Measurements from ENCODE around the gene AXIN1. TPM values are rescaled to one million over a fixed set of nuclear protein-coding genes. Genes with fewer than 3 reads are reported as not detected.
A peak's percentile ranks its signal among the peaks of the same experiment; 100 is the strongest.

The AXIN1 gene
- polyA plus RNA-seq, 2 of the 4 experiments (the other 2 are of a cell fraction), result 8.7 to 19.3 TPM

DNA sequence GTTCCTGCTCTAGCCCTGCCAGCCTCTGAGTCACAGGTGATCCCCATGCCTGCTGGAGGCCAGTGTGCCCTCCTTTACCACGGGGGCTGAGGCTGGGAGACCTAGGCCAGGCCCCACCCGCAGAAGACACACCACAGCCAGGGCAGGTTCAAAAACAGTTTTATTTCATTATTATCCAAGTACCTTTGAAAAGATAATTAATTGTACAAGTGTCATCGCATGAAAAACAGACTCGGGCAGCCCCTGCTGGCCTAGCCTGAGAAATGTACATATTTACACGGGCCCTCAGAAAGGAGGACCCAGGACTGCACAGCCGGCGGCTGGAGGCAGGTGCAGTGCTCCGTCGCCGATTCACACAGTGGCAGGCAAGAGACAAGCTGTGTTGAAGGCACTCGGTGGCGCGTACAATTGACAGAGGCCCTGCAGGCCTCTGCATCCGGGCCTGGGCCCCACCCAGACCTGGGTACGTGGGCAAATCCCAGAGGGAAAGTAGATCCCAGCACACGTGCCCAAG, 65.2 kb downstream of the AXIN1 start:
- 72% methylated on average over 14 of the region's 16 CpGs for WGBS (ENCODE audit: missing lambda C conversion rate)
- no peak overlapping the region for H3K27ac ChIP-seq
- no peaks in the 10 kb centered on the region for H3K9me3 ChIP-seq
- no peak for FAIRE-seq
- peak in 1 of 2 experiments; percentile 51; a peak in 3 of 6 replicates for ATAC-seq
- peak; percentile 26 to 45; a peak in 2 of 5 replicates for TF ChIP-seq RAD21 (conservative IDR thresholded peaks at IDR 0.05 in 1 of 2, IDR thresholded peaks at IDR 0.05 in 1 of 2)
- TF ChIP-seq RNF2 (IDR thresholded peaks at IDR 0.05; ENCODE audit: borderline replicate concordance, low read depth), result no peak
- no peak overlapping the region for H3K4me2 ChIP-seq
- H3K4me3 ChIP-seq, result no peak overlapping the region
- ChIA-PET CTCF (interaction anchor here (0.6 to 1.1 kb wide), 4 partner anchors 10 to 183 kb away, joined by 3 to 4 read pairs (median 4); no protein-coding TSS in a partner anchor), POLR2A (no interaction called here)
- peak in 1 of 2 experiments; percentile 42 for DNase-seq (ENCODE audit: low read depth in 1 of 2, low spot score in 1 of 2)
- H3K4me1 ChIP-seq, result 0 out of 3 replicates have a peak, but pooled peaks cover 2% of the 10 kb centered on the region

DNA sequence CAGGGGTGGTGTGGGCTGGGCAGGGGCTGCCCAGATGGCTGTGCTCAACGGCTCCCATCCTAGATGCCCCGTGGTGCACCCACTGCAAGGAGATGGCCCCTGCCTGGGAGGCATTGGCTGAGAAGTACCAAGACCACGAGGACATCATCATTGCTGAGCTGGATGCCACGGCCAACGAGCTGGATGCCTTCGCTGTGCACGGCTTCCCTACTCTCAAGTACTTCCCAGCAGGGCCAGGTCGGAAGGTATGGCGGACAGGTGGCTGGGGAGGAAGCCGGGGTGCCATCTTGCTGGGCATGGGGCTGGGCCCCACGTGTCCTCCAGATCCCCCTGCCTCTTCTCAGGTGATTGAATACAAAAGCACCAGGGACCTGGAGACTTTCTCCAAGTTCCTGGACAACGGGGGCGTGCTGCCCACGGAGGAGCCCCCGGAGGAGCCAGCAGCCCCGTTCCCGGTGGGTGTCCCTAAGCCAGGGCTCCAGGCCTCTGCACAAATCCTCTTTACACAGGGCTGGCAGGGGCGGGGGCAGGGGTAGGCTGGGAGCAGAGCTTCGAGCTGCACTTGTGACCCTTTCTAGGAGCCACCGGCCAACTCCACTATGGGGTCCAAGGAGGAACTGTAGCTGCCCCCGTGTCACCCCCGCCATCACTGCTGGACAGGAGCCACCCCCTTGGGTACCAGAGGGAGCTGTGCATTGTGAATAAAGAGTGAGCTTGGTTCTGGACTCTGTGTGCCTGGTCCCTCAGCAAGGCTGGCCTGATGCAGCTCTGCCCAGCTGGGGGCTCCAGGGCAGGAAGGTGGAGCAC, 65.8 kb downstream of the AXIN1 start:
- CTCF ChIA-PET, result interaction anchor here (0.9 to 1.1 kb wide), 3 partner anchors 10 to 182 kb away, joined by 3 to 4 read pairs (median 4); no protein-coding TSS in a partner anchor
- no peak overlapping the region for H3K4me3 ChIP-seq
- FAIRE-seq (no peak), DNase-seq (ENCODE audit: low read depth in 1 of 2, low spot score in 1 of 2) (no peak), ATAC-seq (no peak; a peak in 1 of 6 replicates)
- TF ChIP-seq ESRRA (IDR thresholded peaks at IDR 0.05; ENCODE audit: borderline replicate concordance, low read length) (no peak), JUNB (IDR thresholded peaks at IDR 0.05) (no peak), ZSCAN20 (CRISPR knock-in tag; IDR thresholded peaks at IDR 0.05) (no peak), MYC (IDR thresholded peaks at IDR 0.05; ENCODE audit: borderline replicate concordance, low read length) (no peak), BHLHE40 (IDR thresholded peaks at IDR 0.05; ENCODE audit: low read depth, low read length) (no peak)
- H3K9me3 ChIP-seq, result no peaks in the 10 kb centered on the region
- H3K4me2 ChIP-seq, result no peak overlapping the region
- POLR2A ChIA-PET, result no interaction called here
- WGBS (ENCODE audit: missing lambda C conversion rate), result 92% methylated on average over 21 of the region's 22 CpGs
- H3K27ac ChIP-seq, result no peak overlapping the region
- H3K4me1 ChIP-seq, result 0 out of 3 replicates have a peak, but pooled peaks cover 2% of the 10 kb centered on the region

DNA sequence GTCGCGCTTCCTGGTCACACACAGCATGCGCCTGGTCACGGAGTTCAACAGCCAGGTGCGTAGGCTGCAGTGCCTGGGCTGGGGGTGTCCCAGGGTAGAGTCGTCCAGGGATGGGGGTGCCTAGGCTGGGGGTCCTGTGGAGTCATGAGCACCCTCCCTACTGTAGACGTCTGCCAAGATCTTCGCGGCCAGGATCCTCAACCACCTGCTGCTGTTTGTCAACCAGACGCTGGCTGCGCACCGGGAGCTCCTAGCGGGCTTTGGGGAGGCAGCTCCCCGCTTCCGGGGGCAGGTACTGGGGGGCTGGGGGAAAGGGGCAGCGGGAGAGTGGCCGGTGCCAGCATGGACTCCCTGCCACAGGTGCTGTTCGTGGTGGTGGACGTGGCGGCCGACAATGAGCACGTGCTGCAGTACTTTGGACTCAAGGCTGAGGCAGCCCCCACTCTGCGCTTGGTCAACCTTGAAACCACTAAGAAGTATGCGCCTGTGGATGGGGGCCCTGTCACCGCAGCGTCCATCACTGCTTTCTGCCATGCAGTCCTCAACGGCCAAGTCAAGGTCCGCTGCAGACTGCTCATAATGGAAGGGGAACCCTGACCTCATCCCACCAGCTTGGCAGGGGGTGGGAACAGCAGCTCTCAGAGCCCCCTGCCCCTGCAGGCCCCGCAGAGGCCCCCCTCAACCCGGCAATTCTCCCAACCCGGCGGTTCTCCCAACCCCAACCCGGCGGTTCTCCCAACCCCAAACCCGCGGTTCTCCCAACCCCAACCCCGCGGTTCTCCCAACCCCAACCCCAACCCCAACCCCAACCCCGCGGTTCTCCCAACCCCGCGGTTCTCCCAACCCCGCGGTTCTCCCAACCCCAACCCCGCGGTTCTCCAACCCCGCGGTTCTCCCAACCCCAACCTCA, 67.1 kb downstream of the AXIN1 start:
- Histone ChIP-seq H3K27ac (no peak overlapping the region), H3K4me2 (no peak overlapping the region), H3K4me1 (peaks cover 5% of the 10 kb centered on the region; the same call in 1 of the 3 replicates), H3K4me3 (no peak overlapping the region), H3K9me3 (no peaks in the 10 kb centered on the region)
- ChIA-PET CTCF (no interaction called here), POLR2A (no interaction called here)
- 95% methylated on average over 19 of the region's 48 CpGs for WGBS (ENCODE audit: missing lambda C conversion rate)
- DNase-seq (ENCODE audit: low read depth in 1 of 2, low spot score in 1 of 2) (no peak), ATAC-seq (no peak), FAIRE-seq (no peak)
- TF ChIP-seq HOXA7 (CRISPR knock-in tag; IDR thresholded peaks at IDR 0.05) (no peak), POLR2A (IDR thresholded peaks at IDR 0.05; ENCODE audit: low read length) (no peak), ESRRA (IDR thresholded peaks at IDR 0.05; ENCODE audit: borderline replicate concordance, low read length) (no peak), RARB (CRISPR knock-in tag; IDR thresholded peaks at IDR 0.05) (no peak), NFE2L2 (conservative IDR thresholded peaks at IDR 0.05; ENCODE audit: low read length) (no peak), HEYL (CRISPR knock-in tag; IDR thresholded peaks at IDR 0.05) (no peak), BHLHE40 (IDR thresholded peaks at IDR 0.05; ENCODE audit: low read depth, low read length) (no peak), JUN (IDR thresholded peaks at IDR 0.05) (no peak)
- TF ChIP-seq, protein P1, sequence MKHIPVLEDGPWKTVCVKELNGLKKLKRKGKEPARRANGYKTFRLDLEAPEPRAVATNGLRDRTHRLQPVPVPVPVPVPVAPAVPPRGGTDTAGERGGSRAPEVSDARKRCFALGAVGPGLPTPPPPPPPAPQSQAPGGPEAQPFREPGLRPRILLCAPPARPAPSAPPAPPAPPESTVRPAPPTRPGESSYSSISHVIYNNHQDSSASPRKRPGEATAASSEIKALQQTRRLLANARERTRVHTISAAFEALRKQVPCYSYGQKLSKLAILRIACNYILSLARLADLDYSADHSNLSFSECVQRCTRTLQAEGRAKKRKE (CRISPR knock-in tag; IDR thresholded peaks at IDR 0.05; ENCODE audit: low read depth), result no peak
- TF ChIP-seq, protein P2, sequence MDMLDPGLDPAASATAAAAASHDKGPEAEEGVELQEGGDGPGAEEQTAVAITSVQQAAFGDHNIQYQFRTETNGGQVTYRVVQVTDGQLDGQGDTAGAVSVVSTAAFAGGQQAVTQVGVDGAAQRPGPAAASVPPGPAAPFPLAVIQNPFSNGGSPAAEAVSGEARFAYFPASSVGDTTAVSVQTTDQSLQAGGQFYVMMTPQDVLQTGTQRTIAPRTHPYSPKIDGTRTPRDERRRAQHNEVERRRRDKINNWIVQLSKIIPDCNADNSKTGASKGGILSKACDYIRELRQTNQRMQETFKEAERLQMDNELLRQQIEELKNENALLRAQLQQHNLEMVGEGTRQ (IDR thresholded peaks at IDR 0.05), result no peak
- TF ChIP-seq, protein P3, sequence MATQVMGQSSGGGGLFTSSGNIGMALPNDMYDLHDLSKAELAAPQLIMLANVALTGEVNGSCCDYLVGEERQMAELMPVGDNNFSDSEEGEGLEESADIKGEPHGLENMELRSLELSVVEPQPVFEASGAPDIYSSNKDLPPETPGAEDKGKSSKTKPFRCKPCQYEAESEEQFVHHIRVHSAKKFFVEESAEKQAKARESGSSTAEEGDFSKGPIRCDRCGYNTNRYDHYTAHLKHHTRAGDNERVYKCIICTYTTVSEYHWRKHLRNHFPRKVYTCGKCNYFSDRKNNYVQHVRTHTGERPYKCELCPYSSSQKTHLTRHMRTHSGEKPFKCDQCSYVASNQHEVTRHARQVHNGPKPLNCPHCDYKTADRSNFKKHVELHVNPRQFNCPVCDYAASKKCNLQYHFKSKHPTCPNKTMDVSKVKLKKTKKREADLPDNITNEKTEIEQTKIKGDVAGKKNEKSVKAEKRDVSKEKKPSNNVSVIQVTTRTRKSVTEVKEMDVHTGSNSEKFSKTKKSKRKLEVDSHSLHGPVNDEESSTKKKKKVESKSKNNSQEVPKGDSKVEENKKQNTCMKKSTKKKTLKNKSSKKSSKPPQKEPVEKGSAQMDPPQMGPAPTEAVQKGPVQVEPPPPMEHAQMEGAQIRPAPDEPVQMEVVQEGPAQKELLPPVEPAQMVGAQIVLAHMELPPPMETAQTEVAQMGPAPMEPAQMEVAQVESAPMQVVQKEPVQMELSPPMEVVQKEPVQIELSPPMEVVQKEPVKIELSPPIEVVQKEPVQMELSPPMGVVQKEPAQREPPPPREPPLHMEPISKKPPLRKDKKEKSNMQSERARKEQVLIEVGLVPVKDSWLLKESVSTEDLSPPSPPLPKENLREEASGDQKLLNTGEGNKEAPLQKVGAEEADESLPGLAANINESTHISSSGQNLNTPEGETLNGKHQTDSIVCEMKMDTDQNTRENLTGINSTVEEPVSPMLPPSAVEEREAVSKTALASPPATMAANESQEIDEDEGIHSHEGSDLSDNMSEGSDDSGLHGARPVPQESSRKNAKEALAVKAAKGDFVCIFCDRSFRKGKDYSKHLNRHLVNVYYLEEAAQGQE (IDR thresholded peaks at IDR 0.05), result no peak
- TF ChIP-seq, protein P4, sequence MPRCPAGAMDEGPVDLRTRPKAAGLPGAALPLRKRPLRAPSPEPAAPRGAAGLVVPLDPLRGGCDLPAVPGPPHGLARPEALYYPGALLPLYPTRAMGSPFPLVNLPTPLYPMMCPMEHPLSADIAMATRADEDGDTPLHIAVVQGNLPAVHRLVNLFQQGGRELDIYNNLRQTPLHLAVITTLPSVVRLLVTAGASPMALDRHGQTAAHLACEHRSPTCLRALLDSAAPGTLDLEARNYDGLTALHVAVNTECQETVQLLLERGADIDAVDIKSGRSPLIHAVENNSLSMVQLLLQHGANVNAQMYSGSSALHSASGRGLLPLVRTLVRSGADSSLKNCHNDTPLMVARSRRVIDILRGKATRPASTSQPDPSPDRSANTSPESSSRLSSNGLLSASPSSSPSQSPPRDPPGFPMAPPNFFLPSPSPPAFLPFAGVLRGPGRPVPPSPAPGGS (IDR thresholded peaks at IDR 0.05), result no peak
- TF ChIP-seq, protein P5, sequence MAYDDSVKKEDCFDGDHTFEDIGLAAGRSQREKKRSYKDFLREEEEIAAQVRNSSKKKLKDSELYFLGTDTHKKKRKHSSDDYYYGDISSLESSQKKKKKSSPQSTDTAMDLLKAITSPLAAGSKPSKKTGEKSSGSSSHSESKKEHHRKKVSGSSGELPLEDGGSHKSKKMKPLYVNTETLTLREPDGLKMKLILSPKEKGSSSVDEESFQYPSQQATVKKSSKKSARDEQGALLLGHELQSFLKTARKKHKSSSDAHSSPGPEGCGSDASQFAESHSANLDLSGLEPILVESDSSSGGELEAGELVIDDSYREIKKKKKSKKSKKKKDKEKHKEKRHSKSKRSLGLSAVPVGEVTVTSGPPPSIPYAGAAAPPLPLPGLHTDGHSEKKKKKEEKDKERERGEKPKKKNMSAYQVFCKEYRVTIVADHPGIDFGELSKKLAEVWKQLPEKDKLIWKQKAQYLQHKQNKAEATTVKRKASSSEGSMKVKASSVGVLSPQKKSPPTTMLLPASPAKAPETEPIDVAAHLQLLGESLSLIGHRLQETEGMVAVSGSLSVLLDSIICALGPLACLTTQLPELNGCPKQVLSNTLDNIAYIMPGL (CRISPR knock-in tag; IDR thresholded peaks at IDR 0.05; ENCODE audit: borderline replicate concordance), result no peak
- TF ChIP-seq, protein P6, sequence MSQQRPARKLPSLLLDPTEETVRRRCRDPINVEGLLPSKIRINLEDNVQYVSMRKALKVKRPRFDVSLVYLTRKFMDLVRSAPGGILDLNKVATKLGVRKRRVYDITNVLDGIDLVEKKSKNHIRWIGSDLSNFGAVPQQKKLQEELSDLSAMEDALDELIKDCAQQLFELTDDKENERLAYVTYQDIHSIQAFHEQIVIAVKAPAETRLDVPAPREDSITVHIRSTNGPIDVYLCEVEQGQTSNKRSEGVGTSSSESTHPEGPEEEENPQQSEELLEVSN (IDR thresholded peaks at IDR 0.05; ENCODE audit: borderline replicate concordance, low read depth), result no peak
